NCI-H510A (cell line): ENCODE results near the gene CTU2.
"Not testable (repeated sequence)": the region's sequence is repeated elsewhere in the genome, so short reads cannot be mapped to it uniquely, and the experiment has no call there.

ENCODE experiments used
- DNase-seq: peaks from one replicate; lab custom pipeline; 2025; lab: John Stamatoyannopoulos, UW

Gene CTU2

GRCh38 chr16:88706229-88706964 is at the start of gene CTU2, which contains the start of gene RNF166:
Gene CTU2, plus strand, starts transcription at chr16:88706503. Its CDS starts 28 bp downstream, at chr16:88706531.
Gene RNF166, minus strand, starts transcription at chr16:88706408. Its CDS starts 83 bp downstream, at chr16:88706325.
- no peak for DNase-seq

GRCh38 chr16:88657371-88657770 is 48.9 kb upstream of the CTU2 start:
- no peak for DNase-seq

- no peak for DNase-seq
These were observed 47.6 kb upstream of the CTU2 start for GRCh38 chr16:88658714-88659113.

- no peak for DNase-seq
These were observed 47.1 kb upstream of the CTU2 start for GRCh38 chr16:88659160-88659559.

GRCh38 chr16:88661468-88661867 is 44.8 kb upstream of the CTU2 start:
- DNase-seq = no peak

GRCh38 chr16:88662222-88662842 is 44.0 kb upstream of the CTU2 start:
- no peak for DNase-seq

GRCh38 chr16:88662843-88663606 is 43.3 kb upstream of the CTU2 start, which contains the start of gene MVD:
Gene MVD, minus strand, starts transcription at chr16:88663091. Its CDS starts 11 bp downstream, at chr16:88663080.
- DNase-seq = peak; percentile 80

GRCh38 chr16:88665148-88665547 is 41.2 kb upstream of the CTU2 start:
- DNase-seq = no peak

- no peak for DNase-seq
These were observed 40.7 kb upstream of the CTU2 start for GRCh38 chr16:88665570-88665969.

GRCh38 chr16:88667461-88667860 is 38.8 kb upstream of the CTU2 start:
- DNase-seq = no peak

GRCh38 chr16:88669493-88669892 is 36.8 kb upstream of the CTU2 start:
- DNase-seq = not testable (repeated sequence)

- DNase-seq = no peak
These were observed 36.3 kb upstream of the CTU2 start for GRCh38 chr16:88669980-88670379.

- DNase-seq = no peak
These were observed 34.5 kb upstream of the CTU2 start for GRCh38 chr16:88671806-88672205.

GRCh38 chr16:88672776-88673175 is 33.5 kb upstream of the CTU2 start:
- no peak for DNase-seq

- DNase-seq = no peak
These were observed 32.5 kb upstream of the CTU2 start for GRCh38 chr16:88673716-88674379.

- no peak for DNase-seq
These were observed 29.6 kb upstream of the CTU2 start for GRCh38 chr16:88676502-88677242.

- DNase-seq = no peak
These were observed 28.6 kb upstream of the CTU2 start for GRCh38 chr16:88677721-88678120.

GRCh38 chr16:88678224-88678979 is 27.9 kb upstream of the CTU2 start:
- DNase-seq = no peak

GRCh38 chr16:88680554-88681083 is 25.7 kb upstream of the CTU2 start:
- no peak for DNase-seq

- DNase-seq = no peak
These were observed 25.1 kb upstream of the CTU2 start for GRCh38 chr16:88681084-88681680.
